ENCODE data around the gene ATMIN.

DNA sequence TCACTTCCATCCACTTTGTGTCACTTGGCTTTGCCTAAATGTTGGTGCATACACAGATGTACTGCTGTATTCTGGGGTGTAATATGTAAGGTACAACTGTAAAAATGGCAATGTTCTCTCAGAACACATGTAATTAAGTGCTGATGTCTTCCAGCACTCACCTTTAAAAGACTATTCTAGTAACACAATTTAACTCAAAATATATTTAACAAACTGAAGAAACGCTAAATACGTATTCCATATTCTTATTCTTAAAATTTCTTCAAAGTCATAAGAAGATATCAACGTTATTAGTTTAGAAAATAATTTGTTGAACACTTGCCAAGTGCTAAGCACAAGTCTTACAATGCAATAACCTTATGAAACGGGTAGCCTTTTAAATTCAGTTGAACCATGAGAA is 32.6 kb upstream of the ATMIN start:
- TF ChIP-seq, protein P1, sequence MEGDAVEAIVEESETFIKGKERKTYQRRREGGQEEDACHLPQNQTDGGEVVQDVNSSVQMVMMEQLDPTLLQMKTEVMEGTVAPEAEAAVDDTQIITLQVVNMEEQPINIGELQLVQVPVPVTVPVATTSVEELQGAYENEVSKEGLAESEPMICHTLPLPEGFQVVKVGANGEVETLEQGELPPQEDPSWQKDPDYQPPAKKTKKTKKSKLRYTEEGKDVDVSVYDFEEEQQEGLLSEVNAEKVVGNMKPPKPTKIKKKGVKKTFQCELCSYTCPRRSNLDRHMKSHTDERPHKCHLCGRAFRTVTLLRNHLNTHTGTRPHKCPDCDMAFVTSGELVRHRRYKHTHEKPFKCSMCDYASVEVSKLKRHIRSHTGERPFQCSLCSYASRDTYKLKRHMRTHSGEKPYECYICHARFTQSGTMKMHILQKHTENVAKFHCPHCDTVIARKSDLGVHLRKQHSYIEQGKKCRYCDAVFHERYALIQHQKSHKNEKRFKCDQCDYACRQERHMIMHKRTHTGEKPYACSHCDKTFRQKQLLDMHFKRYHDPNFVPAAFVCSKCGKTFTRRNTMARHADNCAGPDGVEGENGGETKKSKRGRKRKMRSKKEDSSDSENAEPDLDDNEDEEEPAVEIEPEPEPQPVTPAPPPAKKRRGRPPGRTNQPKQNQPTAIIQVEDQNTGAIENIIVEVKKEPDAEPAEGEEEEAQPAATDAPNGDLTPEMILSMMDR (IDR thresholded peaks at IDR 0.05), result no peak
- TF ChIP-seq RAD21 (IDR thresholded peaks at IDR 0.05; ENCODE audit: low read length) (no peak), YY1 (IDR thresholded peaks at IDR 0.05; ENCODE audit: low read depth) (no peak), MAX (IDR thresholded peaks at IDR 0.05; ENCODE audit: low read depth) (no peak), PBX3 (IDR thresholded peaks at IDR 0.05) (no peak), MEF2A (IDR thresholded peaks at IDR 0.05; ENCODE audit: borderline replicate concordance, low read depth) (no peak), GATA2 (CRISPR knock-in tag; IDR thresholded peaks at IDR 0.05) (no peak)

Measured in SK-N-SH (cell line).